HCT116 (cell line): ENCODE results near the gene NOL9. TPM values are rescaled to one million over a fixed set of nuclear protein-coding genes. Genes with fewer than 3 reads are reported as not detected.

Source experiments
- ATAC-seq: fragments of 200-7000 bp; cut with Tn5 transposase; 2 replicates; pipeline ENCODE4 v1.9.1; 2020; ENCODE audit warnings: mild to moderate bottlenecking, moderate library complexity
- BruUV-seq: library from RNA; stranded (reverse); fragments of 400-500 nt; replicated peaks from 2 replicates; lab custom pipeline; 2021; lab: Mats Ljungman, UMichigan
- CTCF ChIA-PET: fragments of 300-600 bp; sonication (Branson Sonifier 250); formaldehyde crosslinking; loops from one replicate; lab custom pipeline; 2021; ENCODE audit warnings: antibody characterized with exemption; lab: Charles Lee
- POLR2A ChIA-PET: fragments of 300-600, 350-600 bp; sonication (Branson Sonifier 250); formaldehyde crosslinking; loops from one replicate; lab custom pipeline; 2021; ENCODE audit warnings: antibody characterized with exemption; lab: Charles Lee
- RAD21 ChIA-PET, 2 experiments: fragments of 300-600 bp; sonication (Branson Sonifier 250); formaldehyde crosslinking; loops; one replicate each; lab custom pipeline; 2023; ENCODE audit warnings: low total read pairs in 2 of 2; ENCODE audit not compliant: uncharacterized antibody in 2 of 2, unreplicated experiment in 2 of 2, low non-redundant PET in 1 of 2; lab: Charles Lee
- DNase-seq: peaks from one replicate; pipeline ENCODE4 v3.0.0-alpha.2; 2010; ENCODE audit warnings: low read depth, low spot score
- H2AFZ ChIP-seq: fragments of 200-600 bp; shearing (Covaris generic), sonication (generic); 2 replicates; pipeline ENCODE4 v1.6.1; 2017; ENCODE audit warnings: low read depth, mixed run types, mixed read lengths, antibody characterized with exemption, low read length; ENCODE audit not compliant: poor library complexity, severe bottlenecking
- H3K27ac ChIP-seq: 2 replicates; pipeline ENCODE4 v1.5.1; 2012; ENCODE audit warnings: low read depth, low read length
- H3K27me3 ChIP-seq: fragments of 200-600 bp; sonication (generic); 2 replicates; pipeline ENCODE4 v1.6.1; 2016; ENCODE audit warnings: mixed run types, low read length, mixed read lengths; ENCODE audit not compliant: insufficient read depth
- H3K36me3 ChIP-seq, 2 experiments: fragments of 200-500 bp in 1 of 2; fragments of 200-600 bp in 1 of 2; sonication (Bioruptor generic) in 1 of 2; sonication (generic) in 1 of 2; 2 replicates each; pipeline versions ENCODE4 v1.5.1 to v1.6.1; 2014 to 2016; ENCODE audit warnings: low read length in 2 of 2, inconsistent platforms in 1 of 2, mixed read lengths in 1 of 2, mixed run types in 1 of 2; ENCODE audit not compliant: insufficient read depth in 2 of 2, control insufficient read depth in 1 of 2
- H3K4me1 ChIP-seq, 2 experiments: fragments of 200-600 bp in 1 of 2; sonication (generic) in 1 of 2; 2 replicates each; pipeline versions ENCODE4 v1.5.1 to v1.6.1; 2012 to 2017; ENCODE audit warnings: low read length in 2 of 2, inconsistent platforms in 1 of 2, mild to moderate bottlenecking in 1 of 2, mixed read lengths in 1 of 2, mixed run types in 1 of 2, moderate library complexity in 1 of 2; ENCODE audit not compliant: insufficient read depth in 2 of 2, control insufficient read depth in 1 of 2
- H3K4me2 ChIP-seq: fragments of 200-600 bp; sonication (generic); 2 replicates; pipeline ENCODE4 v1.6.1; 2017; ENCODE audit warnings: mixed run types, low read length, mixed read lengths
- H3K4me3 ChIP-seq, 2 experiments: fragments of 200-600 bp in 1 of 2; sonication (generic) in 1 of 2; replicated peaks in 1 of 2; 2 replicates each; pipeline ENCODE4 v1.5.1; 2011 to 2016; ENCODE audit warnings: low read length in 2 of 2, control low read depth in 1 of 2, low read depth in 1 of 2, mild to moderate bottlenecking in 1 of 2, mixed read lengths in 1 of 2, mixed run types in 1 of 2
- H3K79me2 ChIP-seq: fragments of 200-600 bp; sonication (generic); 2 replicates; pipeline ENCODE4 v1.6.1; 2017; ENCODE audit warnings: mild to moderate bottlenecking, mixed run types, low read length, moderate library complexity, mixed read lengths; ENCODE audit not compliant: insufficient read depth
- H3K9ac ChIP-seq: fragments of 200-600 bp; sonication (generic); 2 replicates; pipeline ENCODE4 v1.6.1; 2016; ENCODE audit warnings: low read length, mixed read lengths
- H3K9me2 ChIP-seq: fragments of 200-600 bp; sonication (generic), shearing (Covaris generic); 2 replicates; pipeline ENCODE4 v1.6.1; 2017; ENCODE audit warnings: mixed run types, mild to moderate bottlenecking, moderate library complexity; ENCODE audit not compliant: insufficient read depth
- H3K9me3 ChIP-seq, 2 experiments: fragments of 200-500 bp in 1 of 2; fragments of 200-600 bp in 1 of 2; sonication (Bioruptor generic) in 1 of 2; sonication (generic) in 1 of 2; 2 replicates each; pipeline ENCODE4 v1.6.1; 2014 to 2017; ENCODE audit warnings: low read length in 2 of 2, mixed read lengths in 2 of 2, inconsistent platforms in 1 of 2, low read depth in 1 of 2, mild to moderate bottlenecking in 1 of 2, mixed run types in 1 of 2, moderate library complexity in 1 of 2; ENCODE audit not compliant: control insufficient read depth in 1 of 2, insufficient read depth in 1 of 2
- H4K20me1 ChIP-seq: fragments of 200-600 bp; sonication (generic), shearing (Covaris generic); 2 replicates; pipeline ENCODE4 v1.6.1; 2017; ENCODE audit warnings: mixed run types, mild to moderate bottlenecking, moderate library complexity; ENCODE audit not compliant: insufficient read depth
- CTCF ChIP-seq, 3 experiments: fragments of 200-600 bp in 1 of 3; sonication (generic) in 1 of 3; IDR thresholded peaks in 2 of 3; conservative IDR thresholded peaks in 1 of 3; 2 replicates each; pipeline ENCODE4 v1.5.1; 2012 to 2017; ENCODE audit warnings: low read depth in 2 of 3, low read length in 2 of 3, antibody characterized with exemption in 1 of 3, borderline replicate concordance in 1 of 3, control low read depth in 1 of 3, mild to moderate bottlenecking in 1 of 3, mixed read lengths in 1 of 3, mixed run types in 1 of 3, moderate library complexity in 1 of 3; ENCODE audit not compliant: insufficient read depth in 1 of 3
- REST ChIP-seq: IDR thresholded peaks from 2 replicates; pipeline ENCODE4 v1.6.1; 2012; ENCODE audit warnings: low read depth
- intact Hi-C: fragments of 100-400 bp; cut with micrococcal nuclease; formaldehyde crosslinking; loops from 2 replicates; pipeline ENCODE4 v1.10.0; 2022
- total RNA-seq: library from RNA; stranded (reverse); gene quantifications from one replicate; pipeline ENCODE4 v1.2.1, GENCODE V29; 2021; ENCODE audit not compliant: unreplicated experiment

NOL9 gene
- total RNA-seq, 1 experiment from 2014 or later: 46.4 TPM

- ChIA-PET CTCF (no interaction called here), POLR2A (interaction anchor here (1.1 kb wide), 1 partner anchor 10 kb away, joined by 3 read pairs; the partner anchor contains the start of gene ZBTB48)
- no peak overlapping the region for H2AFZ ChIP-seq
These were observed 35.7 kb upstream of the NOL9 start for GRCh38 chr1:6590046-6590445.

More at GRCh38 chr1:6590046-6590445, 35.7 kb upstream of the NOL9 start:
- ATAC-seq (no peak), DNase-seq (no peak)
- Histone ChIP-seq H3K36me3 (peaks cover 12 to 45% of the 10 kb centered on the region in 2 experiments; a peak in 3 of 4 replicates), H3K79me2 (peaks cover 26% of the 10 kb centered on the region; the same call in 1 of the 2 replicates), H3K27me3 (no peaks in the 10 kb centered on the region), H3K4me1 (no peaks in the 10 kb centered on the region), H3K4me3 (no peak overlapping the region), H3K9ac (no peak overlapping the region), H3K9me3 (no peaks in the 10 kb centered on the region), H3K9me2 (no peaks in the 10 kb centered on the region), H3K27ac (no peak overlapping the region), H4K20me1 (no peaks in the 10 kb centered on the region), H3K4me2 (no peak overlapping the region)
- RAD21 ChIA-PET: no interaction called here
- no TSS peak for BruUV-seq
- no peak for TF ChIP-seq CTCF (IDR thresholded peaks at IDR 0.05 in 2 of 3, conservative IDR thresholded peaks at IDR 0.05 in 1 of 3; ENCODE audit: borderline replicate concordance in 1 of 3, insufficient read depth in 1 of 3, low read depth in 2 of 3, low read length in 2 of 3)
- no peak for TF ChIP-seq REST
- intact Hi-C loops: no loop called here
